T-helper 17 cell (primary cell): ENCODE data around the gene RRBP1. TPM values are rescaled to one million over a fixed set of nuclear protein-coding genes. Genes with fewer than 3 reads are reported as not detected.

ENCODE experiments used
- ATAC-seq: fragments of 150-1000 bp; cut with Tn5 transposase; 2 replicates; pipeline ENCODE4 v1.10.0; 2021; ENCODE audit warnings: mild to moderate bottlenecking, moderate library complexity
- DNase-seq, 3 donors: peaks; one replicate each; pipeline versions ENCODE4 v3.0.0 to v3.0.0-alpha.2; 2020 to 2021
- H3K9me3 ChIP-seq: one replicate; pipeline ENCODE4 v1.7.0; 2013; ENCODE audit warnings: low read length, mild to moderate bottlenecking; ENCODE audit not compliant: control insufficient read depth, poor library complexity, severe bottlenecking
- H3K27ac Mint-ChIP-seq: one replicate; pipeline ENCODE4 v1.8.0; 2022; ENCODE audit warnings: mild to moderate bottlenecking, moderate library complexity, mixed read lengths
- H3K27me3 Mint-ChIP-seq: one replicate; pipeline ENCODE4 v1.8.0; 2022; ENCODE audit warnings: mixed read lengths
- H3K36me3 Mint-ChIP-seq: one replicate; pipeline ENCODE4 v1.8.0; 2022; ENCODE audit warnings: low read depth, mixed read lengths
- H3K4me1 Mint-ChIP-seq: one replicate; pipeline ENCODE4 v1.8.0; 2022; ENCODE audit warnings: mild to moderate bottlenecking, mixed read lengths
- H3K4me3 Mint-ChIP-seq: one replicate; pipeline ENCODE4 v1.8.0; 2022; ENCODE audit warnings: mild to moderate bottlenecking, moderate library complexity, mixed read lengths
- total RNA-seq, 4 donors: library from RNA in 2 of 4; stranded (reverse) in 2 of 4; gene quantifications; one replicate each; pipeline ENCODE4 v1.2.3 and lab custom pipeline; 2022 to 2026

Gene RRBP1
- total RNA-seq, 2 donors from 2014 or later = 31.4 to 37.8 TPM

- no peak for DNase-seq
- peaks cover 34% of the 10 kb centered on the region for H3K27me3 Mint-ChIP-seq
- H3K36me3 Mint-ChIP-seq = peaks cover 2% of the 10 kb centered on the region
- H3K27ac Mint-ChIP-seq = no peak overlapping the region
- H3K4me1 Mint-ChIP-seq = peaks cover 13% of the 10 kb centered on the region
- H3K9me3 ChIP-seq = no peaks in the 10 kb centered on the region
- H3K4me3 Mint-ChIP-seq = peak overlapping the region; percentile 58
- ATAC-seq = no peak
These were observed 2.2 kb upstream of the RRBP1 start for GRCh38 chr20:17684077-17684888.

GRCh38 chr20:17683218-17684076 is 1.4 kb upstream of the RRBP1 start:
- DNase-seq = no peak
- H3K4me3 Mint-ChIP-seq = peak overlapping the region; percentile 64
- H3K4me1 Mint-ChIP-seq = peaks cover 13% of the 10 kb centered on the region
- no peak for ATAC-seq
- H3K27ac Mint-ChIP-seq = no peak overlapping the region
- peaks cover 30% of the 10 kb centered on the region for H3K27me3 Mint-ChIP-seq
- no peaks in the 10 kb centered on the region for H3K9me3 ChIP-seq
- H3K36me3 Mint-ChIP-seq = peaks cover 2% of the 10 kb centered on the region

GRCh38 chr20:17682889-17683198 is 802 bp upstream of the RRBP1 start:
- peaks cover 2% of the 10 kb centered on the region for H3K36me3 Mint-ChIP-seq
- DNase-seq (no peak), ATAC-seq (no peak)
- H3K27ac Mint-ChIP-seq = peak overlapping the region; percentile 19
- peaks cover 13% of the 10 kb centered on the region for H3K4me1 Mint-ChIP-seq
- H3K4me3 Mint-ChIP-seq = peak overlapping the region; percentile 93
- H3K27me3 Mint-ChIP-seq = peaks cover 26% of the 10 kb centered on the region
- H3K9me3 ChIP-seq = no peaks in the 10 kb centered on the region

- Mint-ChIP-seq H3K27me3 (peaks cover 18% of the 10 kb centered on the region), H3K4me3 (peak overlapping the region; percentile 93), H3K36me3 (peaks cover 2% of the 10 kb centered on the region), H3K27ac (peak overlapping the region; percentile 19), H3K4me1 (peaks cover 13% of the 10 kb centered on the region)
- DNase-seq = peak in 2 of 3 donors; percentile 13 to 34
- no peaks in the 10 kb centered on the region for H3K9me3 ChIP-seq
- ATAC-seq = peak; percentile 4
These were observed 328 bp downstream of the RRBP1 start for GRCh38 chr20:17681726-17682102.

- H3K4me1 Mint-ChIP-seq = peaks cover 13% of the 10 kb centered on the region
- DNase-seq = peak; percentile 73 to 82 (median 81)
These were observed 961 bp downstream of the RRBP1 start for GRCh38 chr20:17680836-17681725.

GRCh38 chr20:17679941-17680835 is 1.9 kb downstream of the RRBP1 start:
- Mint-ChIP-seq H3K4me1 (peaks cover 16% of the 10 kb centered on the region), H3K4me3 (peak overlapping the region; percentile 82), H3K27me3 (peaks cover 9% of the 10 kb centered on the region), H3K36me3 (peaks cover 2% of the 10 kb centered on the region), H3K27ac (peak overlapping the region; percentile 78)
- no peaks in the 10 kb centered on the region for H3K9me3 ChIP-seq
- DNase-seq (no peak), ATAC-seq (no peak)

More at GRCh38 chr20:17680836-17681725, 961 bp downstream of the RRBP1 start:
- ATAC-seq = peak; percentile 28
- no peaks in the 10 kb centered on the region for H3K9me3 ChIP-seq
- H3K27me3 Mint-ChIP-seq = peaks cover 16% of the 10 kb centered on the region
- peaks cover 2% of the 10 kb centered on the region for H3K36me3 Mint-ChIP-seq
- peak overlapping the region; percentile 82 for H3K4me3 Mint-ChIP-seq
- H3K27ac Mint-ChIP-seq = peak overlapping the region; percentile 78

- Mint-ChIP-seq H3K4me1 (peaks cover 18% of the 10 kb centered on the region), H3K36me3 (peaks cover 2% of the 10 kb centered on the region), H3K4me3 (no peak overlapping the region), H3K27me3 (no peaks in the 10 kb centered on the region), H3K27ac (no peak overlapping the region)
- no peaks in the 10 kb centered on the region for H3K9me3 ChIP-seq
- DNase-seq = no peak
- ATAC-seq = no peak
These were observed 3.2 kb downstream of the RRBP1 start for GRCh38 chr20:17678886-17679285.

- Mint-ChIP-seq H3K36me3 (peaks cover 2% of the 10 kb centered on the region), H3K27me3 (no peaks in the 10 kb centered on the region), H3K4me3 (no peak overlapping the region), H3K27ac (no peak overlapping the region), H3K4me1 (peaks cover 18% of the 10 kb centered on the region)
- ATAC-seq (no peak), DNase-seq (no peak)
- H3K9me3 ChIP-seq = no peaks in the 10 kb centered on the region
These were observed 3.7 kb downstream of the RRBP1 start for GRCh38 chr20:17678295-17678694.

GRCh38 chr20:17676942-17677341 is 5.1 kb downstream of the RRBP1 start:
- no peak for ATAC-seq
- no peak overlapping the region for H3K27ac Mint-ChIP-seq
- no peaks in the 10 kb centered on the region for H3K27me3 Mint-ChIP-seq
- no peak for DNase-seq
- H3K4me1 Mint-ChIP-seq = peaks cover 15% of the 10 kb centered on the region
- H3K4me3 Mint-ChIP-seq = no peak overlapping the region
- H3K9me3 ChIP-seq = no peaks in the 10 kb centered on the region
- H3K36me3 Mint-ChIP-seq = peaks cover 2% of the 10 kb centered on the region

GRCh38 chr20:17676378-17676759 is 5.7 kb downstream of the RRBP1 start:
- no peaks in the 10 kb centered on the region for H3K27me3 Mint-ChIP-seq
- peaks cover 15% of the 10 kb centered on the region for H3K4me1 Mint-ChIP-seq
- ATAC-seq (no peak), DNase-seq (no peak)
- H3K36me3 Mint-ChIP-seq = peaks cover 2% of the 10 kb centered on the region
- H3K9me3 ChIP-seq = no peaks in the 10 kb centered on the region
- H3K4me3 Mint-ChIP-seq = no peak overlapping the region
- no peak overlapping the region for H3K27ac Mint-ChIP-seq

- Mint-ChIP-seq H3K27me3 (no peaks in the 10 kb centered on the region), H3K36me3 (peaks cover 2% of the 10 kb centered on the region), H3K27ac (no peak overlapping the region), H3K4me1 (peaks cover 15% of the 10 kb centered on the region), H3K4me3 (no peak overlapping the region)
- DNase-seq = no peak
- ATAC-seq = no peak
- H3K9me3 ChIP-seq = no peaks in the 10 kb centered on the region
These were observed 6.3 kb downstream of the RRBP1 start for GRCh38 chr20:17675519-17676377.
